Measurements from ENCODE around the gene GGT5.
"Not testable (repeated sequence)": the region's sequence is repeated elsewhere in the genome, so short reads cannot be mapped to it uniquely, and the experiment has no call there.

- TF ChIP-seq EZH2 (IDR thresholded peaks at IDR 0.05); FOXP2 (optimal IDR thresholded peaks at IDR 0.05; ENCODE audit: control extremely low read depth, extremely low read length, insufficient read depth): not testable (repeated sequence)
These were observed 33.2 kb downstream of the GGT5 start for GRCh38 chr22:24211716-24212115.
